Duodenal mucosa (tissue), 2 donors: ENCODE results near the gene LRRC49.
"Not testable (repeated sequence)": the region's sequence is repeated elsewhere in the genome, so short reads cannot be mapped to it uniquely, and the experiment has no call there.

Experiments
- H3K27ac ChIP-seq: one replicate; pipeline ENCODE4 v1.7.0; 2013; ENCODE audit warnings: low read depth, low read length
- H3K27me3 ChIP-seq, 2 donors: one replicate each; pipeline ENCODE4 v1.7.0; 2013; ENCODE audit warnings: low read length in 2 of 2, control low read depth in 1 of 2; ENCODE audit not compliant: insufficient read depth in 2 of 2, control insufficient read depth in 1 of 2
- H3K36me3 ChIP-seq, 2 donors: one replicate each; pipeline ENCODE4 v1.7.0; 2013; ENCODE audit warnings: low read length in 2 of 2, control low read depth in 1 of 2; ENCODE audit not compliant: insufficient read depth in 2 of 2, control insufficient read depth in 1 of 2
- H3K4me1 ChIP-seq, 2 donors: one replicate each; pipeline ENCODE4 v1.7.0; 2013; ENCODE audit warnings: low read length in 2 of 2, control low read depth in 1 of 2; ENCODE audit not compliant: insufficient read depth in 2 of 2, control insufficient read depth in 1 of 2
- H3K4me3 ChIP-seq, 2 donors: one replicate each; pipeline ENCODE4 v1.7.0; 2013; ENCODE audit warnings: low read length in 2 of 2, low read depth in 1 of 2
- H3K9ac ChIP-seq, 2 donors: one replicate each; pipeline ENCODE4 v1.7.0; 2013; ENCODE audit warnings: low read length in 2 of 2, low read depth in 1 of 2
- H3K9me3 ChIP-seq, 2 donors: one replicate each; pipeline ENCODE4 v1.7.0; 2013; ENCODE audit warnings: low read length in 2 of 2, control low read depth in 1 of 2; ENCODE audit not compliant: control insufficient read depth in 1 of 2

Gene LRRC49

GRCh38 chr15:71011503-71012155 lies 119.0 kb downstream of the LRRC49 start:
- no peak overlapping the region for H3K27ac ChIP-seq
- H3K36me3 ChIP-seq: no peaks in the 10 kb centered on the region
- no peak overlapping the region for H3K9ac ChIP-seq
- H3K4me3 ChIP-seq: no peak overlapping the region
- no peaks in the 10 kb centered on the region for H3K27me3 ChIP-seq
- H3K4me1 ChIP-seq: no peaks in the 10 kb centered on the region
- no peaks in the 10 kb centered on the region for H3K9me3 ChIP-seq

- H3K36me3 ChIP-seq: no peaks in the 10 kb centered on the region
- H3K4me1 ChIP-seq: no peaks in the 10 kb centered on the region
- H3K9ac ChIP-seq: no peak overlapping the region
- no peak overlapping the region for H3K27ac ChIP-seq
- H3K9me3 ChIP-seq: no peaks in the 10 kb centered on the region
- H3K4me3 ChIP-seq: no peak overlapping the region
- no peaks in the 10 kb centered on the region for H3K27me3 ChIP-seq
Observed at GRCh38 chr15:71013446-71013845, 120.8 kb downstream of the LRRC49 start.

- Histone ChIP-seq H3K27me3 (no peaks in the 10 kb centered on the region), H3K9ac (no peak overlapping the region), H3K27ac (no peak overlapping the region), H3K4me1 (no peaks in the 10 kb centered on the region), H3K4me3 (no peak overlapping the region), H3K36me3 (no peaks in the 10 kb centered on the region), H3K9me3 (no peaks in the 10 kb centered on the region)
Observed at GRCh38 chr15:71015342-71015741, 122.7 kb downstream of the LRRC49 start.

- H3K4me1 ChIP-seq, H3K36me3 ChIP-seq, H3K9me3 ChIP-seq, H3K4me3 ChIP-seq, H3K9ac ChIP-seq, H3K27me3 ChIP-seq, H3K27ac ChIP-seq: not testable (repeated sequence)
Observed at GRCh38 chr15:71031232-71031631, 138.6 kb downstream of the LRRC49 start.

- H3K4me1 ChIP-seq, H3K9ac ChIP-seq, H3K36me3 ChIP-seq, H3K27ac ChIP-seq, H3K27me3 ChIP-seq, H3K4me3 ChIP-seq, H3K9me3 ChIP-seq: not testable (repeated sequence)
Observed at GRCh38 chr15:71035478-71035877, 142.9 kb downstream of the LRRC49 start.

GRCh38 chr15:71042356-71042922 lies 149.8 kb downstream of the LRRC49 start:
- H3K27me3 ChIP-seq: no peaks in the 10 kb centered on the region
- no peak overlapping the region for H3K27ac ChIP-seq
- no peaks in the 10 kb centered on the region for H3K36me3 ChIP-seq
- no peak overlapping the region for H3K4me3 ChIP-seq
- no peaks in the 10 kb centered on the region for H3K4me1 ChIP-seq
- H3K9me3 ChIP-seq: no peaks in the 10 kb centered on the region
- H3K9ac ChIP-seq: no peak overlapping the region

- no peaks in the 10 kb centered on the region for H3K36me3 ChIP-seq
- H3K27me3 ChIP-seq: no peaks in the 10 kb centered on the region
- H3K4me3 ChIP-seq: no peak overlapping the region
- H3K4me1 ChIP-seq: no peaks in the 10 kb centered on the region
- no peak overlapping the region for H3K27ac ChIP-seq
- no peak overlapping the region for H3K9ac ChIP-seq
- no peaks in the 10 kb centered on the region for H3K9me3 ChIP-seq
Observed at GRCh38 chr15:71043373-71043772, 150.7 kb downstream of the LRRC49 start.

- Histone ChIP-seq H3K27ac (no peak overlapping the region), H3K27me3 (no peaks in the 10 kb centered on the region)
Observed at GRCh38 chr15:71044006-71044405, 151.4 kb downstream of the LRRC49 start.

GRCh38 chr15:71046146-71046545 lies 153.5 kb downstream of the LRRC49 start:
- not testable (repeated sequence) for H3K27ac ChIP-seq, H3K9me3 ChIP-seq, H3K4me3 ChIP-seq, H3K36me3 ChIP-seq, H3K9ac ChIP-seq, H3K4me1 ChIP-seq, H3K27me3 ChIP-seq

More at GRCh38 chr15:71044006-71044405, 151.4 kb downstream of the LRRC49 start:
- Histone ChIP-seq H3K4me1 (no peaks in the 10 kb centered on the region), H3K9me3 (no peaks in the 10 kb centered on the region), H3K9ac (no peak overlapping the region), H3K36me3 (no peaks in the 10 kb centered on the region), H3K4me3 (no peak overlapping the region)

- no peaks in the 10 kb centered on the region for H3K9me3 ChIP-seq
- peaks cover 0 to under 1% of the 10 kb centered on the region in 2 donors for H3K4me1 ChIP-seq
- no peaks in the 10 kb centered on the region for H3K27me3 ChIP-seq
- no peak overlapping the region for H3K4me3 ChIP-seq
- no peaks in the 10 kb centered on the region for H3K36me3 ChIP-seq
- H3K9ac ChIP-seq: no peak overlapping the region
- H3K27ac ChIP-seq: no peak overlapping the region
Observed at GRCh38 chr15:71048913-71049675, 156.5 kb downstream of the LRRC49 start.
